SK-N-SH (cell line): ENCODE data around the gene MMADHC. TPM values are rescaled to one million over a fixed set of nuclear protein-coding genes. Genes with fewer than 3 reads are reported as not detected.

Experiments used
- CTCF ChIA-PET: fragments of 300-600, 350-600 bp; formaldehyde crosslinking; extraction: SDS; loops from one replicate; lab custom pipeline; 2021; lab: Yijun Ruan, JAX
- POLR2A ChIA-PET: fragments of 350-600 bp; sonication (Branson Sonifier 250); formaldehyde crosslinking; extraction: SDS; loops from one replicate; lab custom pipeline; 2020; ENCODE audit warnings: antibody characterized with exemption, inconsistent platforms; lab: Yijun Ruan, JAX
- DNase-seq: peaks from one replicate; pipeline ENCODE4 v3.0.0; 2012
- H2AFZ ChIP-seq: fragments of 200-600 bp; sonication (generic); 2 replicates; pipeline ENCODE4 v1.8.1; 2016; ENCODE audit warnings: antibody characterized with exemption, mild to moderate bottlenecking, low read depth
- H3F3A ChIP-seq: fragments of 200-600 bp; sonication (generic); replicated peaks from 2 replicates; pipeline ENCODE3; 2016; ENCODE audit warnings: antibody characterized with exemption, mild to moderate bottlenecking; ENCODE audit not compliant: insufficient read depth
- H3K27ac ChIP-seq, 2 experiments: fragments of 200-500 bp in 1 of 2; fragments of 200-600 bp in 1 of 2; sonication (Bioruptor generic) in 1 of 2; sonication (generic), shearing (Covaris generic) in 1 of 2; 2 replicates each; pipeline versions ENCODE4 v1.5.1 to v1.6.1; 2014 to 2016; ENCODE audit warnings: low read depth in 2 of 2, inconsistent platforms in 1 of 2, low read length in 1 of 2, mild to moderate bottlenecking in 1 of 2, mixed read lengths in 1 of 2
- H3K27me3 ChIP-seq: fragments of 200-600 bp; sonication (generic), shearing (Covaris generic); 2 replicates; pipeline ENCODE4 v1.6.1; 2016; ENCODE audit warnings: mixed run types; ENCODE audit not compliant: insufficient read depth
- H3K36me3 ChIP-seq, 2 experiments: fragments of 200-500 bp in 1 of 2; fragments of 200-600 bp in 1 of 2; sonication (Bioruptor generic) in 1 of 2; sonication (generic) in 1 of 2; replicated peaks in 1 of 2; 2 replicates each; pipeline versions ENCODE3 to v1.5.1; 2014 to 2016; ENCODE audit warnings: low read length in 1 of 2, mild to moderate bottlenecking in 1 of 2; ENCODE audit not compliant: insufficient read depth in 2 of 2, control insufficient read depth in 1 of 2
- H3K4me1 ChIP-seq, 2 experiments: fragments of 200-500 bp in 1 of 2; fragments of 200-600 bp in 1 of 2; sonication (Bioruptor generic) in 1 of 2; sonication (generic), shearing (Covaris generic) in 1 of 2; 2 replicates each; pipeline versions ENCODE4 v1.5.1 to v1.6.1; 2014 to 2016; ENCODE audit warnings: low read depth in 1 of 2, low read length in 1 of 2, mixed run types in 1 of 2; ENCODE audit not compliant: insufficient read depth in 2 of 2, control insufficient read depth in 1 of 2
- H3K4me2 ChIP-seq: fragments of 200-600 bp; sonication (generic), shearing (Covaris generic); 2 replicates; pipeline ENCODE4 v1.6.1; 2017; ENCODE audit warnings: mixed run types
- H3K4me3 ChIP-seq, 2 experiments: fragments of 200-500 bp in 1 of 2; fragments of 200-600 bp in 1 of 2; sonication (Bioruptor generic) in 1 of 2; sonication (generic), shearing (Covaris generic) in 1 of 2; 2 replicates each; pipeline versions ENCODE4 v1.5.1 to v1.8.1; 2014 to 2016; ENCODE audit warnings: low read depth in 2 of 2, inconsistent platforms in 1 of 2, low read length in 1 of 2, mild to moderate bottlenecking in 1 of 2, mixed read lengths in 1 of 2, moderate library complexity in 1 of 2
- H3K79me2 ChIP-seq: fragments of 200-600 bp; sonication (generic); 2 replicates; pipeline ENCODE4 v1.8.1; 2017; ENCODE audit warnings: mild to moderate bottlenecking; ENCODE audit not compliant: insufficient read depth
- H3K9ac ChIP-seq: fragments of 200-600 bp; sonication (generic); 2 replicates; pipeline ENCODE4 v1.6.1; 2017; ENCODE audit warnings: mixed run types
- H3K9me2 ChIP-seq: fragments of 200-600 bp; sonication (generic); 2 replicates; pipeline ENCODE4 v1.6.1; 2017; ENCODE audit warnings: mixed run types
- H3K9me3 ChIP-seq: fragments of 200-600 bp; sonication (generic); 2 replicates; pipeline ENCODE4 v1.6.1; 2017; ENCODE audit warnings: mixed run types, mild to moderate bottlenecking, moderate library complexity
- H4K20me1 ChIP-seq: fragments of 200-600 bp; sonication (generic); 2 replicates; pipeline ENCODE4 v1.6.1; 2017; ENCODE audit warnings: mild to moderate bottlenecking, mixed run types; ENCODE audit not compliant: insufficient read depth
- CHD2 ChIP-seq: fragments of 150-350 bp; IDR thresholded peaks from 2 replicates; pipeline ENCODE4 v1.6.1; 2018; ENCODE audit warnings: low read length; ENCODE audit not compliant: partially characterized antibody
- ELF1 ChIP-seq: IDR thresholded peaks from 2 replicates; pipeline ENCODE4 v1.4.0; 2012
- EZH2phosphoT487 ChIP-seq: fragments of 200-600 bp; sonication (generic); IDR thresholded peaks from 2 replicates; pipeline ENCODE4 v1.6.1; 2017; ENCODE audit warnings: low read depth, mixed run types, mild to moderate bottlenecking, antibody characterized with exemption, moderate library complexity, borderline replicate concordance
- GABPA ChIP-seq: IDR thresholded peaks from 2 replicates; pipeline ENCODE4 v1.4.0; 2012; ENCODE audit warnings: low read depth, mild to moderate bottlenecking
- JUND ChIP-seq: IDR thresholded peaks from 2 replicates; pipeline ENCODE4 v1.4.0; 2012
- MEF2A ChIP-seq: IDR thresholded peaks from 2 replicates; pipeline ENCODE4 v1.4.0; 2012; ENCODE audit warnings: low read depth, borderline replicate concordance
- NFIC ChIP-seq: IDR thresholded peaks from 2 replicates; pipeline ENCODE4 v1.4.0; 2012; ENCODE audit warnings: borderline replicate concordance
- NRF1 ChIP-seq: IDR thresholded peaks from 2 replicates; pipeline ENCODE4 v1.6.1; 2012; ENCODE audit warnings: low read depth, mild to moderate bottlenecking, low read length
- POLR2AphosphoS5 ChIP-seq: IDR thresholded peaks from 2 replicates; pipeline ENCODE4 v1.6.1; 2012; ENCODE audit warnings: low read depth, low read length
- RCOR1 ChIP-seq: fragments of 150-350 bp; IDR thresholded peaks from 2 replicates; pipeline ENCODE4 v1.6.1; 2017; ENCODE audit warnings: antibody characterized with exemption, low read length
- RXRA ChIP-seq: IDR thresholded peaks from 2 replicates; pipeline ENCODE4 v1.4.0; 2012; ENCODE audit warnings: low read depth, mild to moderate bottlenecking, borderline replicate concordance
- TAF1 ChIP-seq: IDR thresholded peaks from 2 replicates; pipeline ENCODE4 v1.6.1; 2012; ENCODE audit warnings: low read depth, mild to moderate bottlenecking, low read length, moderate library complexity, borderline replicate concordance
- TCF12 ChIP-seq: IDR thresholded peaks from 2 replicates; pipeline ENCODE4 v1.4.0; 2012
- YY1 ChIP-seq: IDR thresholded peaks from 2 replicates; pipeline ENCODE4 v1.4.0; 2012; ENCODE audit warnings: low read depth, mild to moderate bottlenecking
- WGBS: methylation state at CpG from one replicate; pipeline ENCODE4 v1.1.6; 2017; ENCODE audit warnings: low lambda C conversion rate; 5-methylcytosine and 5-hydroxymethylcytosine counted together
- polyA plus RNA-seq, 3 experiments: library from polyadenylated mRNA; depleted of rRNA; stranded (reverse); fragments of >200 nt; gene quantifications; 2 replicates each; pipeline ENCODE4 v1.2.3, GENCODE V29; 2012
- TF ChIP-seq, protein P1 (sequence below): IDR thresholded peaks from 2 replicates; pipeline ENCODE4 v1.6.1; 2012; ENCODE audit warnings: mild to moderate bottlenecking, low read depth, low read length, moderate library complexity
- TF ChIP-seq, protein P2 (sequence below): IDR thresholded peaks from 2 replicates; pipeline ENCODE4 v1.4.0; 2012; ENCODE audit warnings: low read depth
- TF ChIP-seq, protein P3 (sequence below): fragments of 150-350 bp; IDR thresholded peaks from 2 replicates; pipeline ENCODE4 v1.6.1; 2017; ENCODE audit warnings: antibody characterized with exemption, low read length, low read depth, borderline replicate concordance
- TF ChIP-seq, protein P4 (sequence below): IDR thresholded peaks from 2 replicates; pipeline ENCODE4; 2012
- TF ChIP-seq, protein P5 (sequence below): IDR thresholded peaks from 2 replicates; pipeline ENCODE4 v1.4.0; 2012; ENCODE audit warnings: low read depth, borderline replicate concordance

The MMADHC gene
- 40.4 and 45.1 TPM in 2 replicates for polyA plus RNA-seq (2012; rRNA removed)
- polyA plus RNA-seq (2012; cell fraction: cytosol; rRNA removed): 61.8 and 81.5 TPM in 2 replicates
- 11.3 and 27.8 TPM in 2 replicates for polyA plus RNA-seq (2012; cell fraction: nucleus; rRNA removed)

DNA sequence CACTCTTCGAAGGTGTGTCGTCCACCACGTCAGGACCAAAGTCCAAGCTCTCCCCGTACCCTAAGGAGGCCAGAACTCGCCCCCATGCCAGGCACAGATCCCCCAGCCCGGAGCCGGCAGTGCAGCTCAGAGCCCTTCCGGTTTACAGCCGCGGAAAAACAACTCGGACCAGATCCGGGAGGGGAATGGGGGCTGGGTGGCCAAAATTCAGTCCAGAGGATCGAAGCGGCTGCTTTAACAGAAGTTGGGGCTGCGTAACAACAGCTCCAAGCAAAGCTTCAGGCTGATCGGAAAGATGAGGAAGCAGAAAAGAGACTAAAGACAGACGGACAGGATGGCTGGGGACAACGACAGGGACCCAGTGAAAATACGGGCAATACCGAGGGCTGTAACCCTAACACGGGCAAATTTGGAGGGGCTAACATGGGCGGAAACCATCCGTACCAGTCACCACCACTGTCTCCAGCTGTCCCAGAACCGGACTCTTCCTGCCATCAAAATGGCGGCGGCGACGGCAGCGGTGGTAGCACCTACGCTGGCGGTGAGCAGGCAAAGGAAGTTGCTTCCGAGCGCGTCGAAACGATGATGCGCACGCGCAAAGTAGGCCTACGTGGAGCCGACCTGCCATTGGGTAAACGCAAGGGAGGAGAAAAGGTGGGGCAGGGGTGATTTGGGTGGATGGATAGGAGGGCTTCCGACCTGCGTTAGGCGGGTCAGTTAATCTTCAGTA, at the start of gene MMADHC:
Gene MMADHC (minus strand): TSS at position 556 of the 730 bp plus-strand sequence. CDS start 678 bp downstream, outside the sequence.
- ChIA-PET CTCF (interaction anchor here (0.6 to 2.6 kb wide), 7 partner anchors 8 to 1651 kb away, joined by 3 to 18 read pairs (median 4); no protein-coding TSS in a partner anchor), POLR2A (interaction anchor here (0.7 to 1.4 kb wide), 2 partner anchors 897 to 898 kb away, joined by 3 to 4 read pairs; no protein-coding TSS in a partner anchor)
- peak; percentile 84 for DNase-seq
- under 1% methylated on average over 30 of the region's 45 CpGs for WGBS
- TF ChIP-seq JUND (no peak), NFIC (no peak), GABPA (peak; percentile 76), POLR2AphosphoS5 (peak; percentile 92), EZH2phosphoT487 (no peak), YY1 (peak; percentile 97), RXRA (no peak), ELF1 (peak; percentile 40), CHD2 (peak; percentile 61), NRF1 (peak; percentile 87), TAF1 (peak; percentile 98), RCOR1 (0 out of 2 replicates have a peak, but pooled peaks have one; percentile 21), TCF12 (peak; percentile 30; the same call in 1 of the 2 replicates), MEF2A (no peak)
- TF ChIP-seq, protein P1, sequence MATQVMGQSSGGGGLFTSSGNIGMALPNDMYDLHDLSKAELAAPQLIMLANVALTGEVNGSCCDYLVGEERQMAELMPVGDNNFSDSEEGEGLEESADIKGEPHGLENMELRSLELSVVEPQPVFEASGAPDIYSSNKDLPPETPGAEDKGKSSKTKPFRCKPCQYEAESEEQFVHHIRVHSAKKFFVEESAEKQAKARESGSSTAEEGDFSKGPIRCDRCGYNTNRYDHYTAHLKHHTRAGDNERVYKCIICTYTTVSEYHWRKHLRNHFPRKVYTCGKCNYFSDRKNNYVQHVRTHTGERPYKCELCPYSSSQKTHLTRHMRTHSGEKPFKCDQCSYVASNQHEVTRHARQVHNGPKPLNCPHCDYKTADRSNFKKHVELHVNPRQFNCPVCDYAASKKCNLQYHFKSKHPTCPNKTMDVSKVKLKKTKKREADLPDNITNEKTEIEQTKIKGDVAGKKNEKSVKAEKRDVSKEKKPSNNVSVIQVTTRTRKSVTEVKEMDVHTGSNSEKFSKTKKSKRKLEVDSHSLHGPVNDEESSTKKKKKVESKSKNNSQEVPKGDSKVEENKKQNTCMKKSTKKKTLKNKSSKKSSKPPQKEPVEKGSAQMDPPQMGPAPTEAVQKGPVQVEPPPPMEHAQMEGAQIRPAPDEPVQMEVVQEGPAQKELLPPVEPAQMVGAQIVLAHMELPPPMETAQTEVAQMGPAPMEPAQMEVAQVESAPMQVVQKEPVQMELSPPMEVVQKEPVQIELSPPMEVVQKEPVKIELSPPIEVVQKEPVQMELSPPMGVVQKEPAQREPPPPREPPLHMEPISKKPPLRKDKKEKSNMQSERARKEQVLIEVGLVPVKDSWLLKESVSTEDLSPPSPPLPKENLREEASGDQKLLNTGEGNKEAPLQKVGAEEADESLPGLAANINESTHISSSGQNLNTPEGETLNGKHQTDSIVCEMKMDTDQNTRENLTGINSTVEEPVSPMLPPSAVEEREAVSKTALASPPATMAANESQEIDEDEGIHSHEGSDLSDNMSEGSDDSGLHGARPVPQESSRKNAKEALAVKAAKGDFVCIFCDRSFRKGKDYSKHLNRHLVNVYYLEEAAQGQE: peak; percentile 67; the same call in 1 of the 2 replicates
- TF ChIP-seq, protein P2, sequence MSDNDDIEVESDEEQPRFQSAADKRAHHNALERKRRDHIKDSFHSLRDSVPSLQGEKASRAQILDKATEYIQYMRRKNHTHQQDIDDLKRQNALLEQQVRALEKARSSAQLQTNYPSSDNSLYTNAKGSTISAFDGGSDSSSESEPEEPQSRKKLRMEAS: 0 out of 2 replicates have a peak, but pooled peaks have one; percentile 28
- TF ChIP-seq, protein P3, sequence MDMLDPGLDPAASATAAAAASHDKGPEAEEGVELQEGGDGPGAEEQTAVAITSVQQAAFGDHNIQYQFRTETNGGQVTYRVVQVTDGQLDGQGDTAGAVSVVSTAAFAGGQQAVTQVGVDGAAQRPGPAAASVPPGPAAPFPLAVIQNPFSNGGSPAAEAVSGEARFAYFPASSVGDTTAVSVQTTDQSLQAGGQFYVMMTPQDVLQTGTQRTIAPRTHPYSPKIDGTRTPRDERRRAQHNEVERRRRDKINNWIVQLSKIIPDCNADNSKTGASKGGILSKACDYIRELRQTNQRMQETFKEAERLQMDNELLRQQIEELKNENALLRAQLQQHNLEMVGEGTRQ: no peak
- TF ChIP-seq, protein P4, sequence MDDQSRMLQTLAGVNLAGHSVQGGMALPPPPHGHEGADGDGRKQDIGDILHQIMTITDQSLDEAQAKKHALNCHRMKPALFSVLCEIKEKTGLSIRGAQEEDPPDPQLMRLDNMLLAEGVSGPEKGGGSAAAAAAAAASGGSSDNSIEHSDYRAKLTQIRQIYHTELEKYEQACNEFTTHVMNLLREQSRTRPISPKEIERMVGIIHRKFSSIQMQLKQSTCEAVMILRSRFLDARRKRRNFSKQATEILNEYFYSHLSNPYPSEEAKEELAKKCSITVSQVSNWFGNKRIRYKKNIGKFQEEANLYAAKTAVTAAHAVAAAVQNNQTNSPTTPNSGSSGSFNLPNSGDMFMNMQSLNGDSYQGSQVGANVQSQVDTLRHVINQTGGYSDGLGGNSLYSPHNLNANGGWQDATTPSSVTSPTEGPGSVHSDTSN: 0 out of 2 replicates have a peak, but pooled peaks have one; percentile 22
- TF ChIP-seq, protein P5, sequence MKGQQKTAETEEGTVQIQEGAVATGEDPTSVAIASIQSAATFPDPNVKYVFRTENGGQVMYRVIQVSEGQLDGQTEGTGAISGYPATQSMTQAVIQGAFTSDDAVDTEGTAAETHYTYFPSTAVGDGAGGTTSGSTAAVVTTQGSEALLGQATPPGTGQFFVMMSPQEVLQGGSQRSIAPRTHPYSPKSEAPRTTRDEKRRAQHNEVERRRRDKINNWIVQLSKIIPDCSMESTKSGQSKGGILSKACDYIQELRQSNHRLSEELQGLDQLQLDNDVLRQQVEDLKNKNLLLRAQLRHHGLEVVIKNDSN: no peak
- Histone ChIP-seq H3K27ac (peak within 1 kb of the TSS; percentile 95 to 97), H3K4me2 (peak within 1 kb of the TSS; percentile 79), H3K36me3 (peaks cover 28 to 34% of the 10 kb centered on the region in 2 experiments), H3K4me3 (peak within 1 kb of the TSS; percentile 63 to 85), H3F3A (peaks cover 6% of the 10 kb centered on the region), H3K9me3 (no peaks in the 10 kb centered on the region), H4K20me1 (no peaks in the 10 kb centered on the region), H3K27me3 (no peaks in the 10 kb centered on the region), H3K9ac (peak within 1 kb of the TSS; percentile 98), H2AFZ (peak within 1 kb of the TSS; percentile 80), H3K9me2 (no peaks in the 10 kb centered on the region), H3K4me1 (peaks cover 5 to 19% of the 10 kb centered on the region in 2 experiments; a peak in 3 of 4 replicates), H3K79me2 (peaks cover 50% of the 10 kb centered on the region)
